PFSK-1 (cell line): ENCODE measurements around the gene CMTM1.

Source experiments
- FOXP2 ChIP-seq: optimal IDR thresholded peaks from 2 replicates; pipeline ENCODE3; 2011; ENCODE audit warnings: borderline replicate concordance, control low read depth, inconsistent platforms; ENCODE audit not compliant: insufficient read depth; ENCODE audit errors: extremely low read length, extremely low read depth
- POLR2AphosphoS5 ChIP-seq: IDR thresholded peaks from 2 replicates; pipeline ENCODE4 v1.6.1; 2012; ENCODE audit warnings: low read depth, mild to moderate bottlenecking, control low read depth, low read length, moderate library complexity
- REST ChIP-seq, 2 experiments: IDR thresholded peaks; 2 replicates each; pipeline versions ENCODE4 v1.6.1 to v1.8.0; 2011 to 2012; ENCODE audit warnings: low read depth in 2 of 2, low read length in 2 of 2, control low read depth in 1 of 2, inconsistent platforms in 1 of 2, mild to moderate bottlenecking in 1 of 2, moderate library complexity in 1 of 2; ENCODE audit not compliant: insufficient read depth in 1 of 2
- SIN3A ChIP-seq: IDR thresholded peaks from 2 replicates; pipeline ENCODE4 v1.6.1; 2012; ENCODE audit warnings: mild to moderate bottlenecking, low read length, moderate library complexity, borderline replicate concordance; ENCODE audit not compliant: insufficient read depth
- TAF1 ChIP-seq: IDR thresholded peaks from 2 replicates; pipeline ENCODE4 v1.6.1; 2012; ENCODE audit warnings: low read length, control low read depth, borderline replicate concordance; ENCODE audit not compliant: insufficient read depth

The CMTM1 gene

GRCh38 chr16:66539623-66540469 is 26.4 kb upstream of the CMTM1 start:
- no peak for TF ChIP-seq SIN3A
- no peak for TF ChIP-seq REST (IDR thresholded peaks at IDR 0.05; ENCODE audit: insufficient read depth in 1 of 2, low read depth in 2 of 2, low read length in 2 of 2)
- TF ChIP-seq FOXP2 = no peak
- no peak for TF ChIP-seq TAF1
- TF ChIP-seq POLR2AphosphoS5 = no peak

- no peak for TF ChIP-seq POLR2AphosphoS5
- TF ChIP-seq TAF1 = no peak
- no peak for TF ChIP-seq SIN3A
- TF ChIP-seq REST (IDR thresholded peaks at IDR 0.05; ENCODE audit: insufficient read depth in 1 of 2, low read depth in 2 of 2, low read length in 2 of 2) = no peak
- TF ChIP-seq FOXP2 = no peak
Measured at GRCh38 chr16:66541388-66542355, 24.6 kb upstream of the CMTM1 start.

- no peak for TF ChIP-seq REST (IDR thresholded peaks at IDR 0.05; ENCODE audit: insufficient read depth in 1 of 2, low read depth in 2 of 2, low read length in 2 of 2)
- no peak for TF ChIP-seq FOXP2
- TF ChIP-seq SIN3A = no peak
- no peak for TF ChIP-seq TAF1
- TF ChIP-seq POLR2AphosphoS5 = no peak
Measured at GRCh38 chr16:66542396-66542795, 23.8 kb upstream of the CMTM1 start.

GRCh38 chr16:66543541-66543940 is 22.7 kb upstream of the CMTM1 start:
- TF ChIP-seq SIN3A (no peak), FOXP2 (no peak), TAF1 (no peak), REST (IDR thresholded peaks at IDR 0.05; ENCODE audit: insufficient read depth in 1 of 2, low read depth in 2 of 2, low read length in 2 of 2) (no peak)
